Esophagus squamous epithelium (tissue), 4 donors: ENCODE measurements around the gene TMEFF2.

Experiments used
- POLR2A ChIP-seq, 4 donors: fragments of 450-650 bp; IDR thresholded peaks; one replicate each; pipeline ENCODE4 v1.6.1; 2017; ENCODE audit warnings: antibody characterized with exemption in 4 of 4, mild to moderate bottlenecking in 4 of 4, moderate library complexity in 3 of 4
- TF ChIP-seq, protein P1 (sequence below), 6 experiments: fragments of 450-650 bp in 4 of 6; fragments of 200-600 bp in 2 of 6; sonication (generic) in 2 of 6; IDR thresholded peaks; one replicate each; pipeline ENCODE4 v1.5.1; 2016 to 2019; ENCODE audit warnings: antibody characterized with exemption in 6 of 6, mild to moderate bottlenecking in 4 of 6, moderate library complexity in 4 of 6

DNA sequence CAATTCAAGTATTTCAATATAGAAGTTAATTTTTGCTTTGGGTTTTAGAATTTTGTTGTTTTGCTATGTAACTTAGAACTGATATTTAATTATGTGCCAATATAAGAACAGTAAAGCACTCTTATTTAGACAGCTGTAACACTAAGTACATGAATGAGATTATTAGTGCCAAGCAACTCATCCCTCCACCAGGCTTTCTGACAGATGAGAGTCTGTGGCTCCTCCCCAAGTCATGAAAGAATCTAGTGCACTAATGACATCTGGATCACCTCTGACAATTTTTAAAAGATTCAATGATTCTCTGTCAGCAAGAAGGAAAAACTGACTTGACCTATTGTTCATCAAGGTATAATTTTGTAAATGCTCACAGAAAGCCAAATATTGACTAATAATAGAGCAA, 67.8 kb downstream of the TMEFF2 start:
- TF ChIP-seq, protein P1, sequence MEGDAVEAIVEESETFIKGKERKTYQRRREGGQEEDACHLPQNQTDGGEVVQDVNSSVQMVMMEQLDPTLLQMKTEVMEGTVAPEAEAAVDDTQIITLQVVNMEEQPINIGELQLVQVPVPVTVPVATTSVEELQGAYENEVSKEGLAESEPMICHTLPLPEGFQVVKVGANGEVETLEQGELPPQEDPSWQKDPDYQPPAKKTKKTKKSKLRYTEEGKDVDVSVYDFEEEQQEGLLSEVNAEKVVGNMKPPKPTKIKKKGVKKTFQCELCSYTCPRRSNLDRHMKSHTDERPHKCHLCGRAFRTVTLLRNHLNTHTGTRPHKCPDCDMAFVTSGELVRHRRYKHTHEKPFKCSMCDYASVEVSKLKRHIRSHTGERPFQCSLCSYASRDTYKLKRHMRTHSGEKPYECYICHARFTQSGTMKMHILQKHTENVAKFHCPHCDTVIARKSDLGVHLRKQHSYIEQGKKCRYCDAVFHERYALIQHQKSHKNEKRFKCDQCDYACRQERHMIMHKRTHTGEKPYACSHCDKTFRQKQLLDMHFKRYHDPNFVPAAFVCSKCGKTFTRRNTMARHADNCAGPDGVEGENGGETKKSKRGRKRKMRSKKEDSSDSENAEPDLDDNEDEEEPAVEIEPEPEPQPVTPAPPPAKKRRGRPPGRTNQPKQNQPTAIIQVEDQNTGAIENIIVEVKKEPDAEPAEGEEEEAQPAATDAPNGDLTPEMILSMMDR (IDR thresholded peaks at IDR 0.05) = no peak
- TF ChIP-seq POLR2A (IDR thresholded peaks at IDR 0.05) = no peak
